H54 (cell line): ENCODE data around the gene OR2Y1.
"Not testable (repeated sequence)": the region's sequence is repeated elsewhere in the genome, so short reads cannot be mapped to it uniquely, and the experiment has no call there.

Experiments used
- DNase-seq: peaks from one replicate; pipeline ENCODE4 v3.0.0; 2011; ENCODE audit warnings: low spot score, mixed read lengths; ENCODE audit not compliant: insufficient read length
- FAIRE-seq: peaks from 3 replicates; lab custom pipeline; 2011; peaks lifted over from hg19 to GRCh38; lab: Jason Lieb, UNC
- POLR2A ChIP-seq: IDR thresholded peaks from 2 replicates; pipeline ENCODE4 v1.6.1; 2011; ENCODE audit warnings: low read depth, mild to moderate bottlenecking, low read length

The OR2Y1 gene

GRCh38 chr5:180776376-180776775 lies 36.5 kb upstream of the OR2Y1 start:
- no peak for TF ChIP-seq POLR2A
- FAIRE-seq: no peak
- no peak for DNase-seq

GRCh38 chr5:180775624-180776023 lies 35.8 kb upstream of the OR2Y1 start:
- no peak for TF ChIP-seq POLR2A
- FAIRE-seq (no peak), DNase-seq (no peak)

GRCh38 chr5:180771839-180772238 lies 32.0 kb upstream of the OR2Y1 start:
- FAIRE-seq (no peak), DNase-seq (no peak)
- no peak for TF ChIP-seq POLR2A

- TF ChIP-seq POLR2A: no peak
- no peak for DNase-seq
- no peak for FAIRE-seq
Measured at GRCh38 chr5:180769821-180770220, 30.0 kb upstream of the OR2Y1 start.

- DNase-seq (no peak), FAIRE-seq (no peak)
- TF ChIP-seq POLR2A: no peak
Measured at GRCh38 chr5:180755601-180756000, 15.7 kb upstream of the OR2Y1 start.

GRCh38 chr5:180744253-180744652 lies 4.4 kb upstream of the OR2Y1 start:
- DNase-seq (no peak), FAIRE-seq (no peak)
- TF ChIP-seq POLR2A: no peak

GRCh38 chr5:180742727-180743126 lies 2.9 kb upstream of the OR2Y1 start:
- FAIRE-seq: no peak

GRCh38 chr5:180740953-180741352 lies 1.1 kb upstream of the OR2Y1 start:
- not testable (repeated sequence) for DNase-seq, FAIRE-seq

More at GRCh38 chr5:180742727-180743126, 2.9 kb upstream of the OR2Y1 start:
- DNase-seq: no peak
- no peak for TF ChIP-seq POLR2A

GRCh38 chr5:180739271-180739670 lies 587 bp downstream of the OR2Y1 start:
- FAIRE-seq: no peak

GRCh38 chr5:180736536-180736935 lies 3.3 kb downstream of the OR2Y1 start:
- no peak for TF ChIP-seq POLR2A
- FAIRE-seq (no peak), DNase-seq (no peak)

More at GRCh38 chr5:180739271-180739670, 587 bp downstream of the OR2Y1 start:
- no peak for TF ChIP-seq POLR2A
- DNase-seq: peak; percentile 6

- no peak for FAIRE-seq
- DNase-seq: no peak
- no peak for TF ChIP-seq POLR2A
Measured at GRCh38 chr5:180724944-180725343, 14.9 kb downstream of the OR2Y1 start.

GRCh38 chr5:180723936-180724335 lies 15.9 kb downstream of the OR2Y1 start:
- FAIRE-seq: no peak
- no peak for DNase-seq
- TF ChIP-seq POLR2A: no peak

- no peak for TF ChIP-seq POLR2A
Measured at GRCh38 chr5:180720486-180720885, 19.4 kb downstream of the OR2Y1 start.

GRCh38 chr5:180719781-180720180 lies 20.1 kb downstream of the OR2Y1 start:
- DNase-seq (no peak), FAIRE-seq (no peak)
- TF ChIP-seq POLR2A: no peak

More at GRCh38 chr5:180720486-180720885, 19.4 kb downstream of the OR2Y1 start:
- FAIRE-seq: no peak
- DNase-seq: no peak

- FAIRE-seq: peak; percentile 36
- peak; percentile 21 for DNase-seq
- TF ChIP-seq POLR2A: no peak
Measured at GRCh38 chr5:180718810-180719453, 20.9 kb downstream of the OR2Y1 start.
